Breast epithelium (tissue), 3 donors: ENCODE data around the gene ZNF292.
"Not testable (repeated sequence)": the region's sequence is repeated elsewhere in the genome, so short reads cannot be mapped to it uniquely, and the experiment has no call there.

Source experiments
- POLR2A ChIP-seq: fragments of 450-650 bp; IDR thresholded peaks from one replicate; pipeline ENCODE4 v1.6.1; 2016; ENCODE audit warnings: antibody characterized with exemption, mild to moderate bottlenecking, moderate library complexity
- POLR2AphosphoS5 ChIP-seq, 3 donors: sonication (generic); formaldehyde crosslinking; IDR thresholded peaks; one replicate each; pipeline ENCODE4 v1.6.1; 2017; ENCODE audit warnings: antibody characterized with exemption in 3 of 3
- TF ChIP-seq, protein P1 (sequence below), 3 donors: fragments of 450-650 bp; IDR thresholded peaks; one replicate each; pipeline ENCODE4 v1.5.1; 2016 to 2017; ENCODE audit warnings: antibody characterized with exemption in 3 of 3, mild to moderate bottlenecking in 3 of 3, moderate library complexity in 3 of 3

DNA sequence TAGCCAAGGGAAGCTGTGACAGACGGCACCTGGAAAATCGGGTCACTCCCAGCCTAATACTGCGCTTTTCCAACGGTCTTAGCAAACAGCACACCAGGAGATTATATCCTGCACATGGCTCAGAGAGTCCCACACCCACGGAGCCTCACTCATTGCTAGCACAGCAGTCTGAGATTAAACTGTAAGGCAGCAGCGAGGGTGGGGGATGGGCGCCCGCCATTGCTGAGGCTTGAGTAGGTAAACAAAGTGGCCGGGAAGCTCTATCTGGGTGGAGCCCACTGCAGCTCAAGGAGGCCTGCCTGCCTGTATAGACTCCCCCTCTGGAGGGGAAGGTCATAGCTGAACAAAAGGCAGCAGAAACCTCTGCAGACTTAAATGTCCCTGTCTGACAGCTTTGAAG lies 145.9 kb downstream of the ZNF292 start:
- TF ChIP-seq, protein P1, sequence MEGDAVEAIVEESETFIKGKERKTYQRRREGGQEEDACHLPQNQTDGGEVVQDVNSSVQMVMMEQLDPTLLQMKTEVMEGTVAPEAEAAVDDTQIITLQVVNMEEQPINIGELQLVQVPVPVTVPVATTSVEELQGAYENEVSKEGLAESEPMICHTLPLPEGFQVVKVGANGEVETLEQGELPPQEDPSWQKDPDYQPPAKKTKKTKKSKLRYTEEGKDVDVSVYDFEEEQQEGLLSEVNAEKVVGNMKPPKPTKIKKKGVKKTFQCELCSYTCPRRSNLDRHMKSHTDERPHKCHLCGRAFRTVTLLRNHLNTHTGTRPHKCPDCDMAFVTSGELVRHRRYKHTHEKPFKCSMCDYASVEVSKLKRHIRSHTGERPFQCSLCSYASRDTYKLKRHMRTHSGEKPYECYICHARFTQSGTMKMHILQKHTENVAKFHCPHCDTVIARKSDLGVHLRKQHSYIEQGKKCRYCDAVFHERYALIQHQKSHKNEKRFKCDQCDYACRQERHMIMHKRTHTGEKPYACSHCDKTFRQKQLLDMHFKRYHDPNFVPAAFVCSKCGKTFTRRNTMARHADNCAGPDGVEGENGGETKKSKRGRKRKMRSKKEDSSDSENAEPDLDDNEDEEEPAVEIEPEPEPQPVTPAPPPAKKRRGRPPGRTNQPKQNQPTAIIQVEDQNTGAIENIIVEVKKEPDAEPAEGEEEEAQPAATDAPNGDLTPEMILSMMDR (IDR thresholded peaks at IDR 0.05) = not testable (repeated sequence)
- TF ChIP-seq POLR2A; POLR2AphosphoS5 (IDR thresholded peaks at IDR 0.05): not testable (repeated sequence)
